Measurements from ENCODE around the gene KDM5B.
"Not testable (repeated sequence)": the region's sequence is repeated elsewhere in the genome, so short reads cannot be mapped to it uniquely, and the experiment has no call there.

The KDM5B gene

GRCh38 chr1:202812176-202813026 is 4.2 kb upstream of the KDM5B start:
- no peak for DNase-seq

GRCh38 chr1:202811296-202812175 is 3.3 kb upstream of the KDM5B start:
- no peak for DNase-seq

DNA sequence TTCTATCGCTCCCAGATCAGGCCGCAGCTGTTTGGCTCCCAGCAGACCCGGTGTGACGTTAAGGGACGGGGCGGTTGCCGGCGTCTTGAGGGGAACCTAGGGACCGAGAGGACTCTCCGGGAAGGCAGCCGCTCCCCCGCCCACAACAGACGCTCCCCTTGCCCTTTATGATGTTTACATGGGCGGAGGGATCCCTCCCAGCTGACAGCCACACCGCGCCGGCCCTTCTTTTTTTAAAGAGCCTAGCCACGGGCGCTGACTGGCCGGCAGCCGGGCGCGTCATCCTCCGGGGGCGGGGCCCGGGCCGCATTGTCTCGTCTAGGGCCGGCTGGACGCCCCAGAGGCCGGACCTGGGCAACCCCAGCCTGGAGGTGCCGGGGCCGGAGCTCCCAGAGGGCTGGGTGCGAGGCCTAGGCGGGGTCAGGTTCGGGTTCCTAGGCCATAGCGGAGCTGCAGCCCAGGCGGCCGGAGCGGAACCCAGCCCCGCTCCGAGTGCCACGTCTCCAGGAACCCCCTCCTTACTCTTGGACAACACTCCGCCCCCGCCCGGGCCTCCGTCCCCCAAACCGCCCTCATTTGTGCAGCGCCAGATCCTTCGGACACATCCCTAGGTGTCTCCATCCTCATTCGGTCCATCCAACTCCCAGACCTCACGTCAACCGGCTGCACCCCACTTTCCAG is 2.5 kb upstream of the KDM5B start, which contains the start of gene PCAT6:
PCAT6 (plus strand) TSS at position 340 of the 681 bp plus-strand sequence.
- peak; percentile 98 for DNase-seq

GRCh38 chr1:202810193-202810614 is 2.0 kb upstream of the KDM5B start:
- DNase-seq = no peak

GRCh38 chr1:202809597-202810159 is 1.5 kb upstream of the KDM5B start:
- no peak for DNase-seq

DNA sequence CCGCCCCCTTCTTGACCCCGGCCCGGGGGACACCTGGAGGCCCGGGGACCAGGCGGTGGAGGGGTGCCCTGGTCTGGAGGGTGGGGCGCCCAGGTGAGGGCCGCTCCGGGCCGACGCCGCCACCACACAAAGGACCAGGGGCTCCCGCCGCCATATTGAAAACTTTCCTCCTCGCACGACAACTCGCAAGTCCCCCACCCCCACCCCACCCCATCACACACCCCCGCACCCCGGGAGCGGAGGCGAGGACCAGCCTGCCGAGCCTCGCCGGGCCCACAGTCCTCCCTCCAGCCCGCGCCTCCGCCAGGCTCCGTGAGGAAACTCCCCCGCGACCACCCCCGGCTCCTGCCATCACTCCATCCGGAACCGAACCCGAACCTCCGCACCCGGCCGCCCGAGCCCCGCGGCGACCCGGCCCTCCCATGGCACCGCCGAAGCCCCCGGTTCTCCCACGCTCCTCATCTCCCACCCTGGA is 733 bp downstream of the KDM5B start:
- peak; percentile 53 for DNase-seq

DNA sequence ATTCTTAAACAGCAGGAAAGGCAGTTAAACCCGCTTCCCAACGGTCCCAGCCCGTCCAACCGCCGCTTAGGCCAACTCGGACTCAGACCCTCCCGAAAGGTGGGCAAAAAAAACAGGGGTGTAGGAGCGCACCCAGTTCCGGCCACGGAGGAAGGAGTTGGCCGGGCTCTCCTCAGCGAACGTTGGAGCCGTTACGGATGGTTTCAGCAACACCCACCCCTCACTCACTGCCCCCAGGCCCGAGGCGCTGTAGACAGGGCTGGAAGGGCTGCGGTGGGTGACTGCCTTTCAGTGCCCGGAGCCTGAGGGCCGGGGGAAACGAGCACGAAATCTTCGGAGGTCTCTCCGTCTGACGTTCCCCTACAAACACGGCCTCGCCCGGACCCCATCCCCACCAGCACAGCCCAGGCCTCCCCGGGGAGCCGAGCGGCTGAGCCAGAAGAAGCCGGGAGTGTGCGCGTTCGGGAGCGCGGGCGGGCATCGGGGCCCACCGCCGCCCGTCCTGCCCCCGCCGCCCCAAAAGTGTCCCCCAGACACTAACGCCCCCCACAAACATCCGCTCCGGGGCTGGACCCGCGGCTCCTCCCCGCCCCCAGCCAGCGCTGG is 1.3 kb downstream of the KDM5B start:
- peak; percentile 76 for DNase-seq

DNA sequence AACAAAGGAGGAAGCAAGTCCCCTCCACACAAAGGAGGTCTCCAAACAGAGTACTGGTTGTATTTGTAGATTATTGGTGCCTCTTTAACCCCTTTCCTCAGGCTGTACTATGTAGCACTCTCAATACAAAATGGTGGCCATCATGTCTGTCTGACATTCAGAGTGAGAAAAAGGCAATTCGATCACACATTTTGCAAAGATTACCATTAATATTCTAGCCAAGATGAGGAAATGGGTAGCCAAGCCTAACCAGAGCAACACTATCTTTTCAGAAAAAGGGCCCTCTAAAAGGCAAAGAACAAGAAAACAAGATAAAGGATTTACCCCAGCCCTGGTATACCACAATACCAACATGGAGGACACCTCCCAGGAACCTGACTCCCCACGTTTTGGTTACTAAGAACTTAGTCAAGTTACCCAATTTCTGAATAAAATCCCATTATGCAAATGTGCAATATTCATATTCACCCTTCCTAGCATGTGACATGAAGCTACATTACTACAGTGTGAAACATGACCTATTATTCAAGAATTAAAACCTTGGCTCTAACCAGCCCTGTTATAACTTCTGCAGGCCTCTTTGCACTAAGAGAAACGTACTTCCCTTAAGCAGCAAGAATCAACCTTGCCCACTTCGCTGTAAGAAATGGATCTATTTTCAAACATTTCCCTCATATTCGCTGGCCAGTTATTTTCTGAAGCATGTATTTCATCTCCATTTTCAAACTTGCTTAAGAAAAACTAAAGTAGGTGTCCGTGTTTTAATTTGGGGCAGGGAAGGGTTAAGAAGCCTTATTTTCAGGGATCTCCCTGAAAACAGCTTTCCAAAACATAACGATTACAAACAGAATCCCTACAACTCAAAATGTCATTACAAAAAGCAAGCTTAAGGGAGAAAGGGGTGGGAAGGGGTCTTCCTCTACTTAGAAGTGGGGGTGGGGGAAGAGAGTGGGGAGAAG is 2.1 kb downstream of the KDM5B start:
- peak; percentile 43 for DNase-seq

DNA sequence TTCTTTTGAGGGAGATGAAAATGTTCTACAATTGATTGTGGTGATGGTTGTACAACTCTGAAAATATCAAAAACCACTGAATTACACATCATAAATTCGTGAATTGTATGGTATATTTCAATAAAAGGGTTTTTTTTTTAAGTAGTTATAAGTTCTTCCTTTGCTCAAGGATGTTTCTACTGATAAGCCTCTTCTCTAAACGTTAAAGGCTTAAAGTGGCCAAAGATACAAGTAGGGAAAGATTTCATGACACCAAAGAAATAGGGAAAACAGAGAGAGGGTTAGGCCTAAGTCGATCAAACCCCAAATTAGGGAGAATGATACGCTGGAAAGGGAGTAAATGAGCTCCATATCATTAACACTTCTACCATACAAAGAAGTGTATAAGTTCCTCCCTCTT is 4.1 kb downstream of the KDM5B start:
- no peak for DNase-seq

- no peak for DNase-seq
Observed at GRCh38 chr1:202802998-202803932, 5.0 kb downstream of the KDM5B start.

GRCh38 chr1:202802034-202802433 is 6.2 kb downstream of the KDM5B start:
- DNase-seq = no peak

- no peak for DNase-seq
Observed at GRCh38 chr1:202801175-202801574, 7.0 kb downstream of the KDM5B start.

GRCh38 chr1:202800742-202801141 is 7.5 kb downstream of the KDM5B start:
- no peak for DNase-seq

GRCh38 chr1:202798792-202799331 is 9.4 kb downstream of the KDM5B start:
- DNase-seq = no peak

- DNase-seq = no peak
Observed at GRCh38 chr1:202798260-202798659, 10.0 kb downstream of the KDM5B start.

- no peak for DNase-seq
Observed at GRCh38 chr1:202796670-202797069, 11.6 kb downstream of the KDM5B start.

DNA sequence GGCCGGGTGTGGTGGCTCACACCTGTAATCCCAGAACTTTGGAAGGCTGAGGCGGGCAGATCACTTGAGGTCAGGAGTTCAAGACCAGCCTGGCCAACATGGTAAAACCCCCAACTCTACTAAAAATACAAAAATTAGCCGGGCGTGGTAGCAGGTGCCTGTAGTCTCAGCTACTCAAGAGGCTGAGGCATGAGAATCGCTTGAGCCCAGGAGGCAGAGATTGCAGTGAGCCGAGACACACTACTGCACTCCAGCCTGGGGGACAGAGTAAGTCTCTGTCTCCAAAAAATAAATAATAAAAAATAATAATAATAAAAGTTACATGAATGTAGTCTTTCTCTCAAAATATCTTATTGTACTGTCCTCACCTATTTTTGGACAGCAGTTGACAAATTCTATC is 13.3 kb downstream of the KDM5B start:
- DNase-seq = not testable (repeated sequence)

DNA sequence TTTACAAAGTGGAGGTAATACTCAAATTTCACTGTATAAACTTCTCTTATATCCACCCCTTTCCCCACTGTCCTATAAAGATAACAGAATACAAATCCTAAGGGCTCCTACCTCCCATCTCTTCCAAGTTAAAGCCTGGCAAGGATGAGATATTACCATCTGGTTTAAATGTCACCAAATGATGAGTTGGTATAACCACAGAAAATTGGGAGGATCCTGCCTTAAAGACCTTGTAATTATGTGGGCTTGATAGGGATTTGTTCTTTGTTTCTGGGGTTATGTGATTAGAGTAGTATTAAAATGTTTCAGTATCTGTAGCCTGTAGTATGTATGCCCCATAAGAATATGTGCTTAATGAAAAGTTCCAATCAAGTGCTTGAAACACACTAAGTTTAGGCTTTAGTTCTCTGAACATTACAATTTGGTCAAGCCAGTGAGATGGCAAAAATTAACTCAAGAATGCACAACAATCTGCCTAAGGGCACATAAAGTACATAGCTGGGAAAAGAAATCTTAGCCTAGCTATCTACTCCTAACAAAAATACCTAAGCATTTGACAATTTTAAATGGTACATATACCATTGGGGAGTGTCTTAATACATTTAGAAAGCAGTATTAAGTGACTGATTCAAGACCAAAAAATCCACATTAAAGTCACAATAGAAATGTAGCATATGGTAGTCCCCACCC is 14.0 kb downstream of the KDM5B start:
- no peak for DNase-seq

Data from retina (tissue), 1 donor.